GM12891 (cell line): ENCODE results near the gene SLC6A13.

Experiments
- PAX5 ChIP-seq: IDR thresholded peaks from 2 replicates; pipeline ENCODE4 v1.6.1; 2011; ENCODE audit warnings: low read length, moderate library complexity, mild to moderate bottlenecking; ENCODE audit not compliant: insufficient read depth, severe bottlenecking
- POLR2A ChIP-seq: IDR thresholded peaks from 2 replicates; pipeline ENCODE4 v1.6.1; 2011; ENCODE audit warnings: low read depth, low read length, control low read depth
- POLR2AphosphoS5 ChIP-seq: IDR thresholded peaks from 2 replicates; pipeline ENCODE4 v1.6.1; 2011; ENCODE audit warnings: low read depth, low read length, control low read depth
- POU2F2 ChIP-seq: IDR thresholded peaks from 2 replicates; pipeline ENCODE4 v1.6.1; 2011; ENCODE audit warnings: low read depth, mild to moderate bottlenecking, control low read depth, low read length, moderate library complexity
- SPI1 ChIP-seq: IDR thresholded peaks from 2 replicates; pipeline ENCODE4 v1.6.1; 2011; ENCODE audit warnings: low read depth, low read length, control low read depth
- TAF1 ChIP-seq: IDR thresholded peaks from 2 replicates; pipeline ENCODE4 v1.6.1; 2011; ENCODE audit warnings: low read depth, low read length, control low read depth

- no peak for TF ChIP-seq POLR2A
- TF ChIP-seq POLR2AphosphoS5: no peak
- no peak for TF ChIP-seq TAF1
- no peak for TF ChIP-seq POU2F2
- no peak for TF ChIP-seq PAX5
- TF ChIP-seq SPI1: no peak
Measured at GRCh38 chr12:221736-222135, 40.9 kb downstream of the SLC6A13 start.
